ENCODE data around the gene BRSK2. TPM values are rescaled to one million over a fixed set of nuclear protein-coding genes. Genes with fewer than 3 reads are reported as not detected.

Gene BRSK2
- total RNA-seq, 4 donors from 2014 or later: 0.23 to 0.68 TPM; not detected in 2

DNA sequence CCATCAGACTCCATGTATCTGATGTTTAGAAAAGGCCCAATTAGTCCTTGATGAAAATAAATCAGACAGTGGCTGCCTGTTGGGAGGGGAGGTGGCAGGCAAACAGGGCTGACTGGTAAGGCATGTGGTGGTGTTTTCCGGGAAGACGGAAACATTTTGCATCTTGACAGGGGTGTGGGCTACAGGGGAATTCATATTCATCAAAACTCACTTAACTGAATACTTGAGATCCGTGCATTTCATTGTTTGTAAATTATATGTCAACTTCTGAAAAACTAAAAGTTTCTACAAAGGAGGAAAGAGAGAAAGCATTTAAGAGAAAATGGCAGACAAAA lies 107.0 kb downstream of the BRSK2 start:
- no peak overlapping the region for H3K4me3 ChIP-seq (ENCODE audit: low read depth, poor library complexity, severe bottlenecking)
- no peak for DNase-seq (ENCODE audit: low spot score in 2 of 2)
- intact Hi-C loops (cut with DNase I; ENCODE audit: low total_unique reads): no loop called here
- WGBS, 2 donors: 34 to 57% methylated on average over 3 of the region's 3 CpGs
- TF ChIP-seq, protein P1, sequence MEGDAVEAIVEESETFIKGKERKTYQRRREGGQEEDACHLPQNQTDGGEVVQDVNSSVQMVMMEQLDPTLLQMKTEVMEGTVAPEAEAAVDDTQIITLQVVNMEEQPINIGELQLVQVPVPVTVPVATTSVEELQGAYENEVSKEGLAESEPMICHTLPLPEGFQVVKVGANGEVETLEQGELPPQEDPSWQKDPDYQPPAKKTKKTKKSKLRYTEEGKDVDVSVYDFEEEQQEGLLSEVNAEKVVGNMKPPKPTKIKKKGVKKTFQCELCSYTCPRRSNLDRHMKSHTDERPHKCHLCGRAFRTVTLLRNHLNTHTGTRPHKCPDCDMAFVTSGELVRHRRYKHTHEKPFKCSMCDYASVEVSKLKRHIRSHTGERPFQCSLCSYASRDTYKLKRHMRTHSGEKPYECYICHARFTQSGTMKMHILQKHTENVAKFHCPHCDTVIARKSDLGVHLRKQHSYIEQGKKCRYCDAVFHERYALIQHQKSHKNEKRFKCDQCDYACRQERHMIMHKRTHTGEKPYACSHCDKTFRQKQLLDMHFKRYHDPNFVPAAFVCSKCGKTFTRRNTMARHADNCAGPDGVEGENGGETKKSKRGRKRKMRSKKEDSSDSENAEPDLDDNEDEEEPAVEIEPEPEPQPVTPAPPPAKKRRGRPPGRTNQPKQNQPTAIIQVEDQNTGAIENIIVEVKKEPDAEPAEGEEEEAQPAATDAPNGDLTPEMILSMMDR (IDR thresholded peaks at IDR 0.05): no peak
- TF ChIP-seq POLR2A (IDR thresholded peaks at IDR 0.05): no peak

DNA sequence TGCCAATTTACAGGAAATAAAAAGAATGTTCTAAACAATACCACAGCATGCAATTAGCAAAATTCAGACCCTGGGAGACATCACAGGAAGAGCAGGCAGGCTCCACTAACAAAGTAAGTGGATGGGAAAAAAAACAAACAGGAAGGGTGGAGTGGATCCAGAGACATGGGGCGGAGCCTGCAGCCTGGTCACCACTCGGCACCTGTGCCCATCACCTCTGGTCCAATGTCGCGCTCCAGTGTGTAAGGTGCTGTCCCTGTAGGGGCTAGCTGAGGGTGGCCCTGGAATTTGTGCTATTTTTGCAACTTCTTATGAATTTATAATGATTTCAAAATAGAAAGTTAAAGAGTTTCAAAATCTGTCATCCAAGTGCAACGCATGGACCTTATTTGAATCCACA lies 107.9 kb downstream of the BRSK2 start:
- H3K4me3 ChIP-seq (ENCODE audit: low read depth, poor library complexity, severe bottlenecking): no peak overlapping the region
- TF ChIP-seq, protein P1 (IDR thresholded peaks at IDR 0.05): no peak
- TF ChIP-seq POLR2A (IDR thresholded peaks at IDR 0.05): no peak
- DNase-seq (ENCODE audit: low spot score in 2 of 2): no peak
- 71 to 80% methylated on average over 5 of the region's 5 CpGs for WGBS, 2 donors
- intact Hi-C loops (cut with DNase I; ENCODE audit: low total_unique reads): no loop called here

DNA sequence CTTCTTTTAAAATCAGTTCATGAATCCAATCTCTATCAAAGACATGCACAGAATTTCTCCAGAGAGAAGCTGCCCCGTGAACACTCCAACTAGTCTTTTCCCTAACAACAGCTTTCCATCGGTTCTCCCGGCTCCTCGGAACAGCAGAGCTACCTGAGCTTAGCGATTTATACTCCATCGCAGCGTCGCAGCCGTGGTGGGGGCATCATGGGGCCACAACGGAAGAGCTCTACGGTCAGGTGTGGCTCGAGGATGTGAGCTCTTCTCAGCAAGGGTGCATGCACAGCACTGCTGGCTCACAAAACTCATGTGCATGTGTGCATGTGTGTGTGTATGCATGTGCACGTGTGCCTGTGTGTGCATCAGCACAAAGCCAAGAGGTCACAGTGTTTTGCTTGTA lies 108.5 kb downstream of the BRSK2 start:
- H3K4me3 ChIP-seq (ENCODE audit: low read depth, poor library complexity, severe bottlenecking): no peak overlapping the region
- DNase-seq (ENCODE audit: low spot score in 2 of 2): no peak
- intact Hi-C loops (cut with DNase I; ENCODE audit: low total_unique reads): no loop called here
- WGBS, 2 donors: 93 to 96% methylated on average over 13 of the region's 13 CpGs
- TF ChIP-seq, protein P1 (IDR thresholded peaks at IDR 0.05): no peak
- no peak for TF ChIP-seq POLR2A (IDR thresholded peaks at IDR 0.05)

DNA sequence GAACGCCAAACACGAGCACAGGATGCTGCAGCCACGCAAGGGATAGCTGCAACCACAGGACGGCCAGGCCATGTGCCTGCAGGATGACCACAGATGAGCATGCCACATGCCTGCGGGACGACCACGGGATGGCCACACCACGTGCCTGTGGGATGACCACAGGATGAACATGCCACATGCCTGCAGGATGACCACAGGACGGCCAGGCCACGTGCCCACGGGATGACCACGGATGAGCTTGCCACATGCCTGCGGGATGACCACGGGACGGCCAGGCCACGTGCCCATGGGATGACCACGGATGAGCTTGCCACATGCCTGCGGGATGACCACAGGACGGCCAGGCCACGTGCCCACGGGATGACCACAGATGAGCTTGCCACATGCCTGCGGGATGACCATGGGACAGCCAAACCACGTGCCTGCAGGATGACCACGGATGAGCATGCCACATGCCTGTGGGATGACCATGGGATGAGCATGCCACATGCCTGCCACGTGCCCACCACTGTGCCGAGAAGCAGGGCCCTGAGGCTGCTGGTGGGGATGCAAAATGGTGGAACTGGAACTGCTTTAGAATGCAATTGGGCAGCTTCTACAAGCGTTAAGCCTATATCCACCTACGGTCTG lies 109.6 kb downstream of the BRSK2 start:
- H3K4me3 ChIP-seq (ENCODE audit: low read depth, poor library complexity, severe bottlenecking): no peak overlapping the region
- 87% methylated on average over 28 of the region's 28 CpGs for WGBS, 2 donors
- no peak for TF ChIP-seq POLR2A (IDR thresholded peaks at IDR 0.05)
- TF ChIP-seq, protein P1 (IDR thresholded peaks at IDR 0.05): no peak
- no peak for DNase-seq (ENCODE audit: low spot score in 2 of 2)
- intact Hi-C loops (cut with DNase I; ENCODE audit: low total_unique reads): no loop called here

DNA sequence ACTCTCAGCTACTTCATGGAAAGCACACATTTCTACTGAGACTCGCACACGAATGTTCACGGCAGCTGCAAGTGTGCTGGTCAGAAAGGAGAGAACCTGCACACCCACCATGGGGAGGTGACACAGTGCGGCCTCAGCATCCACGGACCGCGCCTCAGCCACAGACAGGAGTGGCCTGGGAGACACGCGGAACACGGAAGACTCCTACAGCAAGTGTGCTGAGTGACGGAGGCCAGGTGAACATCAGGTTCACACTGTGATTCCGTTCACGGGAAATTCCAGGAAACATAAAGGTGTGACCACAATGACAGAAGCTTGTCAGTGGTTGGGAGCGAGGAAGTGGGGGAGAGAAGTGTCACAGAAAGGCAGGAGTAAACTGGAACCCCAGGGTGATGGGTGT lies 110.2 kb downstream of the BRSK2 start:
- intact Hi-C loops (cut with DNase I; ENCODE audit: low total_unique reads): loop anchor here (10.0 kb wide), 1 partner anchor 215 kb away; no protein-coding TSS in a partner anchor
- no peak for DNase-seq (ENCODE audit: low spot score in 2 of 2)
- H3K4me3 ChIP-seq (ENCODE audit: low read depth, poor library complexity, severe bottlenecking): no peak overlapping the region
- TF ChIP-seq, protein P1 (IDR thresholded peaks at IDR 0.05): no peak
- no peak for TF ChIP-seq POLR2A (IDR thresholded peaks at IDR 0.05)
- WGBS, 2 donors: 75 to 88% methylated on average over 14 of the region's 14 CpGs
